Amygdala (tissue), 56 donors: ENCODE results near the gene UHRF1.

Experiments
- DNase-seq, 56 donors: peaks; one replicate each; lab custom pipeline; 2025; lab: John Stamatoyannopoulos, UW

Gene UHRF1

DNA sequence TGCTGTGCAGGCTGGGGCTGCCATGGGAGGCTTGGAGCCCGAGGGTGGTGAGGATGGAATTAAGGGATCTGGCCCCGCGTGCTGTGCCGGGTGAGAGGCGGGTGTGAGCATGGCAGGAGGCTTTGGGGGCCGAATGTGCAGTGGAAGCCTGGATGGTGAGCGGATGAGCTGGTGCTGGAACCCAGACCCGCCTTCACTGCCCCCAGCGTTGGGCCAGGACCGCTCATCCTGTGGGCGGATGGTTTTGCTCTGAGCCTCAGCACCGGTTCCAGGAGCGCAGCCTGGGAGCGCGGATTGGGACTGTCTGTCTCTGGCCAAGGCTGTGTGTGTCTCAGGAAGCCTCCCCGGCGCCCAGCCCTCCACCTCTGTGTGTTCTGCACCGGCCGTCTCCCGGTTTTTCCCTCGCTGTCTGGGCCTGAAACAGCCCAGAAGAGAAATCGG is 76.3 kb downstream of the UHRF1 start:
- DNase-seq: no peak

DNA sequence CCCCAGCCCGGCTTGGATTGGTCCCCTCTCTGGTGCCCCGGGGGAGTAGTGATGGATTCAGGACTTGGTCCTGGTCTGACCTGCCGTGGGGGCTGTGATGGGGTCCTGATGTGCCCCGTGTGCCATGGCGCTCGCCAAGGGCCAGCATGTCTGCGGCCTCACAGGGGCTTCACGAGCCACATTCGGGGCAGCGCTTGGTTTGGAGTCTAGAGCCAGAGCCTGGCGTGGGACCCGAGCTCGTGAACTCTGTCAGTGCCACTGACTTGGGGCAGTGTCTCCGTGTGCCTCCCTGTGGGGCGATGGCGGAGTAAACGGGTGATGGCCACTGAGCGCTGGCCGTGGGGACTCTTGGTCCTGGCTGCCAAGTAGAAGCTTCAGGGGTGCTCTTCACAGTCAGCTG is 76.8 kb downstream of the UHRF1 start:
- DNase-seq: no peak

DNA sequence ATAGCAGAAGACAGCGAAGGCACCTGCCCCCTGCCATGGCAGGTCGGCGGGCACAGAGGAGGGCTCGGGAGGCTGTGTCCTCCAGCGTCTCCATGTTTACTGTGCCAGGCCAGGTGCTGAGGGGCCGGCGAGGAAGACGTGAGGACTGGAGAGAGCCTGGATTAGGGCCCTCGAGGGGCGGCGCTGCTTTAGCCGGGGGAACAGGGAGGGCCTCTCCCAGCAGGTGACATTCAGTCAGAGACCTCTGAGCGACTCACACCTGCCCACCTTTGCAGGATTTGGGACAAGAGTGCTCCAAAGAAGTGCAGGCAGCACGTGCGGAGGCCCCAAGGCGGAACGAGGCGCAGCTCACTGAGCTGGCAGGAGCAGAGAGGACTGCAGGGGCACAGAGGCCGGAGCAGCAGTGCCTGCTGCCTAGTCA is 77.2 kb downstream of the UHRF1 start:
- DNase-seq: no peak

- DNase-seq: no peak
These were observed 78.0 kb downstream of the UHRF1 start for GRCh38 chr19:4987256-4987655.

GRCh38 chr19:4987692-4988370 is 78.5 kb downstream of the UHRF1 start:
- no peak for DNase-seq

DNA sequence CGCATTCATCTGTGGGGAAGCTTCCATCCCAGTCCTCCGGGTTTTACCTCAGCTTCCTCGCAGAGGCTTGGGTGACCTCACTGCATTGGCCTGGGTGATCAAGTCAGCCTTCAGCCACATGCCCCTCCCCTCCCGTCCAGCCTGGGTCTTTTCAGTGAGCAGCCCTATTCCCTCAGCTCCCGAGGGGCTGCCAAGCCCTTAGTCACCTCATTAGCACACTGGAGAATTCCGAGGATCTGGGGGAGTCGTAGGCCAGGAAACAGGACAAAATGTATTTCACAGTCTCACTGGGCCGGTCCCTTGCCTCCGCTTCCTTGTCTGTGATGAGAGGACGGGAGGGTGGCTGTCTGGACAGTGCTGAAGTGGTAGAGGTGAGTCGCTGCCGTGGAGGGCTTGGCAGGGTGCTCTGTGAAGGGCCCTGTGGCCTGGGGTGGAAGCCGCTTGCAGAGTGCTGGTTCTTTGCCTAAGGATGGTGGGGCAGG is 79.5 kb downstream of the UHRF1 start:
- DNase-seq: peak in 8 of 56 donors; percentile 14 to 57 (median 22)

DNA sequence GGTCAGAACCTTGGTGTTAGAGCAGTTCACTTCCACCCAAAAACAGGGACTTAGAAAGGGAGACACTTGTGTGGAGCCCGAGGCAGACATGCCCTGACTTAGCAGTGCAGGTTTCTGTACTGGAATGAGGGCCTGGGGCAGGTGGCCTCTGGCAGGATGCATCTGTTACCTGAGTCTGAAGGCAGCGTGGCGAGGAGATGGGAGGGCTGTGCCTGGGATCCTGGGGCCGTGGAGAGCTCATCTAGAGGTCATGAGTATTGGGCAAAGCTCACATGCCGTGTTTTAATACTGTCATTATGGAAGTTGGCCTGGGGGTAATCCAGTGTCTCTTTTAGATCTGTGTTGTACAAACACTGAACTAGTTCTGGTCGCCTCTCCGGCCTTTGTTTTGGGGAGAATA is 81.0 kb downstream of the UHRF1 start:
- no peak for DNase-seq

- DNase-seq: no peak
These were observed 82.2 kb downstream of the UHRF1 start for GRCh38 chr19:4991538-4991937.

DNA sequence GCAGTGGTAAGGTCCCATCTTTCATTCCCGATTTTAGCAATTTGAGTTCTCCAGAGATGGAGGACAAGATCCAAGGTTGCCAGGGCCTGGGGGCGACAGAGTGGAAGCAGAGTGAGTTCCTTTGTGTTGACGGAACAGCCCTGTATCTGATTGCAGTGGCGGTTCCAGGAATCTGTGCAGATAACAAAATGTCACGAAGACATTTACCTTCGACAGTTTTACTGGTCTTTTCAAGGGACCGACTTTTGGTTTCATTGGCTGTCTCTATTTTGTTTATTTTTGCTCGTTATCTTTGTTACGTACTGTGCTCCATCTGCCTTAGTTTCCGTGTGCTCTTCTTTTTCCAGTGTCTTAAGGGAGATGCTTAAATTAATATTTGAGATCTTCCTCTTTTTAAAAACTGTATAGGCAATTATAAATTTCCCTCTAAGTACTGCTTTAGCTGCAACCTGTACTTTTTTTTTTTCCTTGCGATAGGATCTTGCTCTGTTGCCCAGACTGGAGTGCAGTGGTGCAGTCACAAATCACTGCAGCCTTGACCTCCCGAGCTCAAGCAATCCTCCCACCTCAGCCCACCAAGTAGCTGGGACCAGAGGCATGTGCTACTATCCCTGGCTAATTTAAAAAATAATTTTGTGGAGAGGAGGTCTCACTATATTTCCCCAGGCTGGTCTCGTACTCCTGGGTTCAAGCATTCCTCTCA is 82.8 kb downstream of the UHRF1 start:
- no peak for DNase-seq

GRCh38 chr19:4993683-4994082 is 84.4 kb downstream of the UHRF1 start:
- no peak for DNase-seq

DNA sequence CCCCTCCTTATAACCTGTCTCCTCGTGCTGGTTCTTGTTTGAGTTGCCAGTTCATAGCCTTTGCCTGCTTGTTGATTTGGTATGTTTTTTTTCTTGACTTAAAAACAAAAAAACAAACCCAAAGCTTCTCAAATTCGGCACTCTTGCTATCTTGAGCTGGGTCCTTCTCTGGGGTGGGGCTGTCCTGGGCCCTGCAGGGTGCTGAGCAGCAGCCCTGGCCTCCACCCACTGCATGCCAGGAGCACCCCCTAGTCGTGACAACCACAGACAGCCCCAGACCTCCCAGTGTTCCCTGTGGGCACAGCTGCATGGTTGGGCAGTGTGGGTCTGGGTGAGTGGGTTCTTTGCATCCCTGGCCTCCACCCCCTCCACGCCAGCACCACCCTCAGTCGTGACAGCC is 87.4 kb downstream of the UHRF1 start:
- no peak for DNase-seq

DNA sequence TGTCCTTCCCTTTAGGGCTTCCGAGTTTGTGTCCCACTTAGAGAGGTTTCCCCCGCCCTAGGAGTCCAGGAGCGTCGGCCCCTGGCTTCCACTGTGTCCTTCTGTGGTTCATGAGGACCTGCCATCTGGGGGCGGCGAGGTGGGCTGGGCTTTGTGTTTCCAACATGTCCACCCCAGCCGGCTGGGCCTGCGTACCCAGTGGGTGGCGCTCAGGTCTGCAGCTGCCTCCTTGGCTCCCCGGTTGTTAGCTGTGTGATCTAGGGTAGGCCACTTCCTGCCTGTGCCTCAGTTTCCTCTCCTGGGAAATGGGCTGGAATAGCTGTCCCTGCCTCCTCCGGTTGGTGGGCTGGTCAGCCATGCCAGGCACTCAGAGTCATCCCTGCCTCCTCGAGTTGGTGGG is 88.0 kb downstream of the UHRF1 start:
- no peak for DNase-seq

DNA sequence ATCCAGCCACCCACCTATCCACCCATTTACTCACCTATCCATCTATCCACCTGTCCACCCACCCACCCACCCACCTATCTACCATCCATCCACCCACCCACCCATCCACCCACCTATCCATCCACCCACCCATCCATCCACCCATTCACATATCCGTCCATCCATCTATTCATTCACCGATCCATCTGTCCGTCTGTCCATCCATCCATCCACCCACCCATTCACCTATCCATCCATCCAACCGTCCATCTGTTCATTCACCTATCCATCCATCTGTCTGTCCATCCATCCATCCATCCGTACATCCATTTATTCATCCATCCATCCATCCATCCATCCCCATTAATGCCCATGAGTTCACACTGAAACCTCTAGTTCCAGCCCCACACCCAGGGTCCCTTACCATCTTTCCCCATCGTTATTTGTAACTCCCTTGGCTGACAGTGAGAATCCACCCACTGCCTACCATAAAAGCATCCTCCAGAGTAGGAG is 90.9 kb downstream of the UHRF1 start:
- no peak for DNase-seq

DNA sequence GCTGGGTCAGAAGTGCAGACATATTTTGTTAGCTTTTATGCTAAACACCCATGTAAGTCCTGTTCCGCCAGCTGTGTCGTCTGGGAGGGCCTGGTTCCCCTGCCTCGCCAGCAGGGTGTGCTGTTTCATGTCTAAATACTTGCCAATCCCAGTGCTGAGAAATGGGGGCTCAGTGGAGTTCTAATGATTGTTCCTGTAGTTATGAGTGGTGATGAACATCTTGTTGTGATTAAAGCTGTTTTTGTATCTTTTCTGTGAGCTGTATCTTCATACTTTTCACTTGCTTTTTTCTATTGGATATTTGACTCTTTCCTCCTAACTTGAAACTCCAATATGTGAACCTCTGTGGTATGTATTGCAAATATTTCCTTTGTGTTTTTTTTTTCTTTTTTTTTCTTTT is 92.3 kb downstream of the UHRF1 start:
- DNase-seq: peak in 9 of 56 donors; percentile 3 to 29 (median 14)

DNA sequence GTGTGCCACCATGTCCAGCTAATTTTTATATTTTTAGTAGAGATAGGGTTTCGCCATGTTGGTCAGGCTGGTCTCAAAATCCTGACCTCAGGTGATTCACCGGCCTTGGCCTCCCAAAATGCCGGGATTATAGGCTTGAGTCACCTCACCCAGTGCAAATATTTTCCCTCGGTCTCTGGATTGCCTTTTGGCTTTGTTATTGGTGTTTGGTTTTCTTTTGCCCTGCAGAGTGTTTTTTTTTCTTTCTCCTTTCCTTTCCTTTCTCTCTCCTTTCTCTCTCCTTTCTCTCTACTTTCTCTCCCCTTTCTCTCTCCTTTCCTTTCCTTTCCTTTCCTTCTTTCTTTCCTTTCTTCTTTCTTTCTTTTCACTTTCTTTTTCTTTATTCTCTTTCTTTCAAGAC is 92.8 kb downstream of the UHRF1 start:
- DNase-seq: no peak

GRCh38 chr19:5003781-5004180 is 94.5 kb downstream of the UHRF1 start:
- no peak for DNase-seq

DNA sequence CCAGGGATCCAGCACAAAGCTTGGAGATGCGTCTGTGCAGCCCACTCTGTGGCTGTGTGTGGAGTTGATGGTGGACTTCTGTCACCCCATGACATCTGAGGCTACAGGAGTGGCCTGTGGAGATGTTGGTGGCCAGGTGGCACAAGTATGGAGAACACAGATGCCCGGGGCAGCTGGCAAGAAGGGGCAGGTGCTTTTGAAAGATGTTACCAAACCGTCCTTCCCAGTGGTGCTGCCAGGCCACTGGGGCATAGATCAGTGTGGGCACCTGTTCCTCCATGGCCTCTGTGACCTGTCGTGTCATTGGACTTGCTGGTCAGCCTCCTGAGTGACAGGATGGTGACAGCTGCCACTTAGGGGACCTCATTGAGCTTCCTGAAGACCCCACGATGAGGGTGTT is 95.8 kb downstream of the UHRF1 start:
- no peak for DNase-seq

- no peak for DNase-seq
These were observed 96.9 kb downstream of the UHRF1 start for GRCh38 chr19:5006201-5006600.

DNA sequence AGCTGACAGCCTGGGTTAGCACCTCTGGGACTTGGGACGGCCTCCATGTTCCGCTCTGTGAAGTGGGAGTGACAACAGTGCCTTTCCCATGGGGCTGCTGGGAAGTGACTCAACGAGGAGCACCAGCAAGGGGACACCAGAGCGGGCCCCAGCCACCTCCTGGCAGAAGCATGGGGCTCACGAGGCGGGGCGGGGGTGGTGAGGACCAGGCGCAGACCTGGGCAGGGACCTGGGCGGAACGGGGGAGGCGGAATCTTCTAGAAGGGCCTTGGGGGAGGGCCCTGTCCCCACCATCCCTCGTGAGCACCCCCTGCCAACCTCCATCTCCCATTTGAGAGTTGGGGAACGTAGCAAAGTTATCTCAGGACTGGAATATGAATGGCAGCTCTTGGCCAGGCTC is 97.5 kb downstream of the UHRF1 start:
- DNase-seq: no peak
